Measurements from ENCODE around the gene FSTL1.

The FSTL1 gene, protein sequence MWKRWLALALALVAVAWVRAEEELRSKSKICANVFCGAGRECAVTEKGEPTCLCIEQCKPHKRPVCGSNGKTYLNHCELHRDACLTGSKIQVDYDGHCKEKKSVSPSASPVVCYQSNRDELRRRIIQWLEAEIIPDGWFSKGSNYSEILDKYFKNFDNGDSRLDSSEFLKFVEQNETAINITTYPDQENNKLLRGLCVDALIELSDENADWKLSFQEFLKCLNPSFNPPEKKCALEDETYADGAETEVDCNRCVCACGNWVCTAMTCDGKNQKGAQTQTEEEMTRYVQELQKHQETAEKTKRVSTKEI

DNA sequence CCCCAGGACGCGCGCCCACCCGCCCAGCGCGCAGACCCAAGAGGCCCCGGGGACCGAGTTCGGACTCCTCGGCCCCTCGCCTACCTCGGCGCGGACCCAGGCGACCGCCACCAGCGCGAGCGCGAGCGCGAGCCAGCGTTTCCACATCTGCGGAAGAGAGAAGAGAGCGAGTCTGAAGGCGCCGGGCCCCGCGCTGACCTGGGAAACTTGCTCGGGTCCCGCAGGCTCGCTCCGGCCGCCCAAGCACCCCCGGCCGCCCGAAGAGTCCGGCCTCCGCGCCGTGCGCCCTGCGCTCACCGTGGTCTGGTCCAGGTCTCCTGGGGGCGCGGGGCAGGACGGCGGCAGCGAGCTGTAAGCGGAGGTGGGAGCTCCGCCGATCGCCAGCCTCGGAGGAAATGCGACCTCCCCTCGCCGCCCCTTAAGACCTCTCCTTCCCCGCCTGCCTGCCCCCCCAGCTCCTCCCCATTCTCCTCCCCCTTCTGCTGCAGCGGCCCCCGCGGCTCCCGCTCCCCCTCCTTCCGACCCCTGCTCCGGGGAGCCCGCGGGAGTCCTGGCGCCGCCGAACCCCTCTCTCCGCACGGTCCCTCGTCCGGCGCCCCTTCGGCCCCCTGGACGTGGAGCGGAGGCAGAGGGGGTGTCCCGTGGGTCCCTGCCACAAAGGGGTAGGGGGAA lies at the start of gene FSTL1:
Gene FSTL1, minus strand, starts transcription at position 393 of the 672 bp plus-strand sequence. Its CDS starts 246 bp downstream, at position 147.
- DNase-seq (ENCODE audit: low spot score): peak; percentile 32

DNA sequence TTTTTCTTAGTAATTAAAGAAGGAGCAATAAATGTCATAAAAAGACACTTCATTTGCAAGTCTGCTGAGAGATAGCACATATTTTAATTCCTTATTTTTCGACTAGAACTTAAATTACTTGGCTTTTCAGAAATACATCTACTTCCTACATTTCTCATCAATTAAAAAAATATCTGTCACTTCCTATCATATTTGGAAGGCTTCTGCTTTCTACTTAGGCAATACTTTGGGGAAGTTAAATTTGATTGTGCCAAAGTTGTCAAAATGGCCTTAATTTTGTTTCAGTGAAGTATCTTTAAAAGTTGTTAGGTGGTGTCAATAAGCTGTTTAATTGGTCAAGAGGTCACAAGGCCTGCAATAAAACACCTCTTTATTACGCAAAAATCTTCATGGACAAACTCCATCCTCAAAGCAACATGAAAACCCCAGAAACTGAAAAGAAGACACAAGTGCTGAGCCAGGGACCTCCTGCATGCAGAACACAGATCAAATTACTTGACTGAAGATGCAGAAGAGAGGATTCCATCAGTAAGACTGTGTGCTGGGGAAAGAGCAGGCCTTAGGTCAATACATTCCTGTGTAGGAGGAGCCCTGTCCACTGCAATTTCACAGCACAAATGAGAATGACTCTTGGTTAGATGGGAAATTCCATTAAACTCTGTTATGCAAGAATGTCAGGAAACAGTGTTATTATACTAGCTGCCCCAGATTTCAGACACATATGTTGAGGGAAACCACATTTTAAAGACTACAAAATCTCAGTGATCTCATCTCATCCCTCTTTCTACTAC lies 48.0 kb upstream of the FSTL1 start:
- no peak for DNase-seq (ENCODE audit: low spot score)

DNA sequence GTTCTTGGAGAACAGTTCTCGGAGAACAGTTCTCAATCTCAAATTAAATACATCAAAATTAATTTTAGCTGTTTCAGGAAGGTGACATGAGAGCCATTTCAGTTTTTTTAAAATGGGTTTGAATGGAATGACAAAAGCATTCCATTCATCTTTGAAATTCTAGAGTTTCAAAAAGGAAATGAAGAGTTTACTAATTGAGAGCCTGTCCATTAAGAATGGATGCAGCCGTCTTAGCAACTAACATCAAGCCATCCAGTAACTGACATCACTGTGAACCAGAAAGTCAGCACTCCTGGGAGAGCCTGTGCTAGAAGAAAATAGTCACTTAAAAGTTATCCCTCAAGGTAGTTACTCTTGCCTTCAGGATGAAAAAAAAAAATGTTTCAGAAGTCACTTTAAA lies 47.0 kb upstream of the FSTL1 start:
- no peak for DNase-seq (ENCODE audit: low spot score)

- no peak for DNase-seq (ENCODE audit: low spot score)
Observed at GRCh38 chr3:120497336-120497735, 46.5 kb upstream of the FSTL1 start.

- DNase-seq (ENCODE audit: low spot score): no peak
Observed at GRCh38 chr3:120496278-120497002, 45.6 kb upstream of the FSTL1 start.

DNA sequence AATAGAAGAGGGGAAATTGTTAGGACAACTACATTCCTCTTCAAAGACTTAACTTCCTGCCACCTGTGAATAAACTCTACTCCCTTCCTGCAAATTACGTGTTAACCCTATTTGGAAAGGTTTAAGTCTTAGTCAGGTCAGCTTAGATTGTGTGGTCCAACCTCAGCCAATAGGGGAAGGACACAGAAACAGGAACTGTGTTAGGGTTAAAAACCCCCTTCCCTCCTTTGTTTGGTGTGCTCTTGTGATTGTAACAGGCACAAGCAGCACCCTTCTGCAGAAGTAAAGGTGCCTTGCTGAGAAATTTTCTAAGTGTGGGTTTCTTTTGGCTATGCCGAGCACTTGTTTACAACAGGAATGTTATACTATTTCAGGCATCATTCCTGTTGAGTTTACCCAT lies 45.0 kb upstream of the FSTL1 start:
- no peak for DNase-seq (ENCODE audit: low spot score)

DNA sequence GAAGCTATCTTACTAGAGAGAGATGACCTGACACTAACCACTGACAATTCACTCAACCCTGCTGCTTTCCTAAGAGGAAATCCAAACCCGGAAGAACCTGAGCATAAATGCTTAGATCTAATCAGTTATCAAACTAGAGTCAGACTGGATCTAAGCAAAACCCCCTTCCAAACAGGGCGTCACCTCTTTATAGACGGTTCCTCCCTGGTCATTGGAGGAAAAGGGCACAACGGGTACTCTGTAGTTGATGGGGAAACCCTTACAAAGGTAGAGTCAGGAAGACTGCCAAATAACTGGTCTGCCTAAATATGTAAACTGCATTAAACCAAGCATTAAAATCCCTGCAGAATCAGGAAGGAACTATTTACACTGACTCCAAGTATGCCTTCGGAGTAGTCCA lies 41.3 kb upstream of the FSTL1 start:
- no peak for DNase-seq (ENCODE audit: low spot score)

- no peak for DNase-seq (ENCODE audit: low spot score)
Observed at GRCh38 chr3:120489421-120489820, 38.6 kb upstream of the FSTL1 start.

GRCh38 chr3:120488296-120488695 lies 37.5 kb upstream of the FSTL1 start:
- DNase-seq (ENCODE audit: low spot score): no peak

- no peak for DNase-seq (ENCODE audit: low spot score)
Observed at GRCh38 chr3:120487191-120487650, 36.4 kb upstream of the FSTL1 start.

DNA sequence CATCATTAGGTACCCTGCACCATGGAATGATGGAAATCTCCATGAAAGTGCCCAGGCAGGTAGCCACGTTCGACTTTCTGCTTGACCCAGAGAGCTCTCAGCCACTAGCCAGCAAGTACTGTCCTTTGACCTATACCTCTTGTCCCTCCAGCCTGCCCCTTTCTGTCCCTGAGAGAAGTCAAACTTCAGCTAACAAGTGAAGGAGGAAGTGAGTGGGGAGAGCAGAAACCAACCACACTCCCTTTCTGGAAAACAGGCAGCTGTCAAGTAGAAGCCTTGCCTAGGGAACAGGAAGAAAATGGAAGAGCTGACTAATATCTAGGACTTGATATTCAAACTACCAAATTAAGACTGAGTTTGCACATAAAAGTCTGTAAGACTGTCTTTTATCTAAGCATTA lies 30.3 kb upstream of the FSTL1 start:
- no peak for DNase-seq (ENCODE audit: low spot score)

DNA sequence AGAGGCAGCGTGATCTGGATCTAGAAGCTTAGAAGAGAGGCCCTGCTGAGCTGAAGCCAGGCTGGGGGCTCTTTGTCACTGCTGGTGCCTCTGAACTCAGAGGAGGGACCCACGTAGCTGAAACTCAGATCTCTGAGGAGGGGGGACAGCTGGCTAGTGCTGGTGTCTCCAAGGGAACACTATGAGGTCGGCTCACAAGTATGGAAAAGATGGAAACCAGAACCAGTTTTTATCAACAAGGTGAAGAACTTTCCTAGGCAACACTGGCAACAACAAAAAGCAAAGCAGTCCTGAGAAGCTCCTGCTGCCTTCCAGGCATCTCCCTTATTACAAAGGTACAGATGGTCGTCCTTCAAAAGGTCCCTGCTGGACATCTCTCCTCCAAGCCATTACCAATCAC lies 27.0 kb upstream of the FSTL1 start:
- no peak for DNase-seq (ENCODE audit: low spot score)

DNA sequence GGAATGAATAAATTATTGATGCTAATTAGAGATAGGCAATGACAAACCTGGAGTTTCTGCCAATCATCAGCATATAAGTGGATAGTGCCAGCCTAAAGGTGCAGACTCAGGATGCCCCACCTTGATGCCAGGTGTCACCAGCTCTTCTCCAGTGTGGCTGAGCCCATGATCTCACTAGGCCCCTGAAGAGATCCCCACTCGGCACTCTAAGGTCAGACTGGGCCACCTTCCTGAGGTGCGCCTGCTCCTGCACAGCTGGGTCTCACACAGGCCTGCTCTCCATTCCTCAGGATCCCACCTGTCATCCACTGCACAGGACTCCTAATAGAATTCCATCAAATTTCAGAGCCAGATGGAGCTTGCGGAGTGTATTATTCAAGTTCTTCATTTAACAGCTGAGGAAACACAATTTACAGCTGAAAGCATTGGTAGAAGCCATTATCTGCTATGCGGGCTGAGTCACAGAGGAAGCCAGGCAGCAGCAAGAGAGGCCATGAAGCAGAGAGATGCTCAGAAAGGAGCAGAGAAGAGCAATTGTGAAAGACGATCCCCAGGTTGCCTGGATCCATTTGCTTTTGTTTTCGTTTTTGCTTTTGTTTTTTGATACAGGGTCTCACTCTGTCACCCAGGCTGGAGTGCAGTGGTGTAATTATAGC lies 25.1 kb upstream of the FSTL1 start:
- DNase-seq (ENCODE audit: low spot score): no peak

- DNase-seq (ENCODE audit: low spot score): no peak
Observed at GRCh38 chr3:120473896-120474675, 23.3 kb upstream of the FSTL1 start.

- DNase-seq (ENCODE audit: low spot score): no peak
Observed at GRCh38 chr3:120473389-120473788, 22.6 kb upstream of the FSTL1 start.

- no peak for DNase-seq (ENCODE audit: low spot score)
Observed at GRCh38 chr3:120472121-120472844, 21.5 kb upstream of the FSTL1 start.

DNA sequence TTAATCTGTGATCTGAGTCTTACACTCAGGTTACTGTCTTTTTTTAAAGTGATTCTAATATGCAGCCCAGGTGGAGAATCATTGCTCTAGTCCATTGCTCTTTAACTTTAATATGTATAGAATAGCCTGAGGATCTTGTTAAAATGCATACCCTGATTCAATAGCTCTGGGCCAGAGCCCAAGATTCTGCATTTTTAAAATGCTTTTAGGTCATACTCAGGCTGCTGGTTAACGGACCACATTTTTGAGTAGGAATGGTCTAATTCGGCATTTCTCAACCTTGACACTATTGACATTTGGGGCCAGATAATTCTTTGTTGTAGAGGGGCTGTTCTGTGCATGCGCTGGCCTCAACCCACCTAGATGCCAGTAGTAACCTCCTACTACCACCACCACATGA lies 20.9 kb upstream of the FSTL1 start:
- no peak for DNase-seq (ENCODE audit: low spot score)

- DNase-seq (ENCODE audit: low spot score): no peak
Observed at GRCh38 chr3:120470870-120471269, 20.1 kb upstream of the FSTL1 start.

DNA sequence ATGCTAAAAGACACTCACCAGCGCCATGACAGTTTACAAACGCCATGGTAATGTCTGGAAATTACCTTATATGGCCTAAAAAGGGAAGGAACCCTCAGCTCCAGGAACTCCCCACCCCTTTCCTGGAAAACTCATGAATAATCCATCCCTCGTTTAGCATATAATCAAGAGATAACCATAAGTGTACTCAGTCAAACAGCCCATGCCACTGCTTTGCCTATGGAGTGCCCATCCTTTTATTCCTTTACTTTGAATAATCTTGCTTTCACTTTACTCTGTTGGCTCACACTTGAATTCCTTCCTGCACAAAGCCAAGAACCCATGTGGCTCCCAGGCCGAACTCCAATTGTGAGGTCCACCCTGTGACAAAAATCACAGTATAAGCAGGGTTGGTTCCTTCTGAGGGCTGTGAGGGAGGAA lies 19.1 kb upstream of the FSTL1 start:
- no peak for DNase-seq (ENCODE audit: low spot score)

DNA sequence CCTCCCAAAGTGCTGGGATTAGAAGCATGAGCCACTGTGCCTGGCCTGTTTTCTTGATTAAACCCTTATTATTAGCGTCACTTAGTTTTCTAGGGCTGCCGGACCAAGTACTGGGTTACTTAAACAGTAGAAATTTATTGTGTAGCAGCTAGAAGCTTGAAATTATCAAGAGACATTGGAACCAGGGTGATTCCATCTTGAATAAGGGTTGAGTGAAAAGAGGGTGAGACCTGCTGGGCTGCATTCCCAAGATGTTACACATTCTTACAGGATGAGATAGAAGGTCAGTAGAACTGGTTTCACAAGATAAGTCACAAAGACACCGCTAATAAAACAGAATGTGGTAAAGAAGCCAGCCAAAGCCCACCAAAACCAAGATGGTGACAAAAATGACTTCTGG lies 18.6 kb upstream of the FSTL1 start:
- DNase-seq (ENCODE audit: low spot score): no peak

Data from putamen (tissue), 1 donor.